Measurements from ENCODE around the gene LENG1.

- TF ChIP-seq EZH2phosphoT487 (IDR thresholded peaks at IDR 0.05; ENCODE audit: low read depth, severe bottlenecking, unreplicated experiment) (no peak), CTCF (IDR thresholded peaks at IDR 0.05; ENCODE audit: poor library complexity) (no peak)
These were observed 43.7 kb upstream of the LENG1 start for GRCh38 chr19:54203151-54203611.

Measured in hepatocyte (in vitro differentiated cells).